ENCODE measurements around the gene PLXDC1. TPM values are rescaled to one million over a fixed set of nuclear protein-coding genes. Genes with fewer than 3 reads are reported as not detected.
A peak's percentile ranks its signal among the peaks of the same experiment; 100 is the strongest.

Gene PLXDC1
- total and polyA plus RNA-seq, 2 donors (not counting 1 experiment from before 2014, with no cell fraction given), result 5.8 to 6.3 TPM

- Histone ChIP-seq H3K9me3 (ENCODE audit: control insufficient read depth, insufficient read depth, low read depth, low read length) (no peaks in the 10 kb centered on the region), H3K9ac (ENCODE audit: insufficient read depth, low read length) (no peak overlapping the region), H3K79me2 (ENCODE audit: control insufficient read depth, insufficient read depth, low read length) (no peaks in the 10 kb centered on the region), H3K4me3 (replicated peaks in 1 of 4; ENCODE audit: control extremely low read depth in 1 of 4, insufficient read depth in 1 of 4, low read depth in 3 of 4, low read length in 4 of 4) (no peak overlapping the region), H3K4me1 (ENCODE audit: control insufficient read depth, extremely low read depth, insufficient read depth, low read length) (peaks cover 12% of the 10 kb centered on the region), H3K4me2 (ENCODE audit: extremely low read depth, insufficient read depth, low read length) (no peak overlapping the region), H3K27me3 (ENCODE audit: control insufficient read depth, insufficient read depth, low read length) (peaks cover 1% of the 10 kb centered on the region), H3K27ac (ENCODE audit: insufficient read depth, low read length) (no peak overlapping the region), H3K36me3 (ENCODE audit: control insufficient read depth, insufficient read depth, low read length) (no peaks in the 10 kb centered on the region), H2AFZ (ENCODE audit: low read length) (no peak overlapping the region), H4K20me1 (ENCODE audit: control insufficient read depth, extremely low read depth, insufficient read depth, low read length) (no peaks in the 10 kb centered on the region)
- DNase-seq (ENCODE audit: low read depth in 2 of 2), result peak in 1 of 2 donors; percentile 50
- TF ChIP-seq EZH2 (IDR thresholded peaks at IDR 0.05; ENCODE audit: low read length, missing control alignments) (no peak), CTCF (conservative IDR thresholded peaks at IDR 0.05 in 1 of 2, IDR thresholded peaks at IDR 0.05 in 1 of 2; ENCODE audit: low read depth in 1 of 2, low read length in 2 of 2) (no peak)
Measured at GRCh38 chr17:39064819-39065218, 86.6 kb downstream of the PLXDC1 start.

DNA sequence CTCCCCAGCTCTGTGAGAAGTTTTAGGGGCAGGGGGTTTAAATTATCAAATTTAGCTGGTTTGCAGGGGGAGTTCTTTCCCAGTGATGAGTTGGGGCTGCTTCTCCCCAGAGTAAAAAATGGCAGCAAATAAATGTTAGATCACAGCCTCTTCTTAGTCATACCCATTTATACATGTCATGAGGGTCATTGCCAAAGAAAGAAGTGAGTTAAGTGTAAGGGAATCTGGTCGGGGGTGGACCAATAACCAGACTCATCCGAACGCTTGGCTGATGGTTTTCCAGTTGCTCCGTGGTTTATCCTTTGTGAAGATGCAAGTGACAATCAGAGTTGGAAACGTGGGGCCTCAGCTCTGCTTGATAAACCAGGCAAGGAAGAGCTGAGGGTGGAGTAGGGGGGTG, 87.1 kb downstream of the PLXDC1 start:
- H3K4me2 ChIP-seq (ENCODE audit: extremely low read depth, insufficient read depth, low read length), result no peak overlapping the region
- H3K9me3 ChIP-seq (ENCODE audit: control insufficient read depth, insufficient read depth, low read depth, low read length), result no peaks in the 10 kb centered on the region
- no peak overlapping the region for H3K4me3 ChIP-seq (replicated peaks in 1 of 4; ENCODE audit: control extremely low read depth in 1 of 4, insufficient read depth in 1 of 4, low read depth in 3 of 4, low read length in 4 of 4)
- H3K27ac ChIP-seq (ENCODE audit: insufficient read depth, low read length), result no peak overlapping the region
- H3K27me3 ChIP-seq (ENCODE audit: control insufficient read depth, insufficient read depth, low read length), result no peaks in the 10 kb centered on the region
- H2AFZ ChIP-seq (ENCODE audit: low read length), result no peak overlapping the region
- H3K9ac ChIP-seq (ENCODE audit: insufficient read depth, low read length), result no peak overlapping the region
- no peak for TF ChIP-seq CTCF (conservative IDR thresholded peaks at IDR 0.05 in 1 of 2, IDR thresholded peaks at IDR 0.05 in 1 of 2; ENCODE audit: low read depth in 1 of 2, low read length in 2 of 2)
- TF ChIP-seq EZH2 (IDR thresholded peaks at IDR 0.05; ENCODE audit: low read length, missing control alignments), result no peak
- peaks cover 12% of the 10 kb centered on the region for H3K4me1 ChIP-seq (ENCODE audit: control insufficient read depth, extremely low read depth, insufficient read depth, low read length)
- peak; percentile 73 to 93 for DNase-seq (ENCODE audit: low read depth in 2 of 2)
- H3K79me2 ChIP-seq (ENCODE audit: control insufficient read depth, insufficient read depth, low read length), result no peaks in the 10 kb centered on the region
- H4K20me1 ChIP-seq (ENCODE audit: control insufficient read depth, extremely low read depth, insufficient read depth, low read length), result no peaks in the 10 kb centered on the region
- no peaks in the 10 kb centered on the region for H3K36me3 ChIP-seq (ENCODE audit: control insufficient read depth, insufficient read depth, low read length)

GRCh38 chr17:39063681-39064069, 87.8 kb downstream of the PLXDC1 start:
- no peak overlapping the region for H3K4me3 ChIP-seq (replicated peaks in 1 of 4; ENCODE audit: control extremely low read depth in 1 of 4, insufficient read depth in 1 of 4, low read depth in 3 of 4, low read length in 4 of 4)
- peaks cover 12% of the 10 kb centered on the region for H3K4me1 ChIP-seq (ENCODE audit: control insufficient read depth, extremely low read depth, insufficient read depth, low read length)
- DNase-seq (ENCODE audit: low read depth in 2 of 2), result peak in 1 of 2 donors; percentile 34
- no peaks in the 10 kb centered on the region for H3K79me2 ChIP-seq (ENCODE audit: control insufficient read depth, insufficient read depth, low read length)
- TF ChIP-seq CTCF (conservative IDR thresholded peaks at IDR 0.05 in 1 of 2, IDR thresholded peaks at IDR 0.05 in 1 of 2; ENCODE audit: low read depth in 1 of 2, low read length in 2 of 2), result no peak
- TF ChIP-seq EZH2 (IDR thresholded peaks at IDR 0.05; ENCODE audit: low read length, missing control alignments), result no peak
- no peak overlapping the region for H2AFZ ChIP-seq (ENCODE audit: low read length)
- no peak overlapping the region for H3K9ac ChIP-seq (ENCODE audit: insufficient read depth, low read length)
- H3K4me2 ChIP-seq (ENCODE audit: extremely low read depth, insufficient read depth, low read length), result no peak overlapping the region
- H3K36me3 ChIP-seq (ENCODE audit: control insufficient read depth, insufficient read depth, low read length), result no peaks in the 10 kb centered on the region
- H3K9me3 ChIP-seq (ENCODE audit: control insufficient read depth, insufficient read depth, low read depth, low read length), result no peaks in the 10 kb centered on the region
- no peaks in the 10 kb centered on the region for H4K20me1 ChIP-seq (ENCODE audit: control insufficient read depth, extremely low read depth, insufficient read depth, low read length)
- H3K27ac ChIP-seq (ENCODE audit: insufficient read depth, low read length), result no peak overlapping the region
- H3K27me3 ChIP-seq (ENCODE audit: control insufficient read depth, insufficient read depth, low read length), result no peaks in the 10 kb centered on the region

Measured in fibroblast of lung (primary cell).